Lower leg skin (tissue), 4 donors: ENCODE data around the gene TAF11L12. TPM values are rescaled to one million over a fixed set of nuclear protein-coding genes. Genes with fewer than 3 reads are reported as not detected.

ENCODE experiments used
- DNase-seq, 2 donors: peaks; one replicate each; pipeline ENCODE4 v3.0.0-alpha.2; 2019; ENCODE audit warnings: low spot score in 2 of 2
- H3K4me3 ChIP-seq: fragments of 200-600 bp; sonication (generic); 2 replicates; pipeline ENCODE4 v1.5.1; 2017; ENCODE audit warnings: mild to moderate bottlenecking, low read depth; ENCODE audit not compliant: poor library complexity, severe bottlenecking
- POLR2A ChIP-seq, 2 donors: fragments of 450-650 bp; IDR thresholded peaks; one replicate each; pipeline ENCODE4 v1.6.1; 2016 to 2017; ENCODE audit warnings: antibody characterized with exemption in 2 of 2, mild to moderate bottlenecking in 1 of 2, moderate library complexity in 1 of 2
- WGBS, 2 donors: methylation state at CpG; one replicate each; pipeline ENCODE4 v1.1.5; 2018; 5-methylcytosine and 5-hydroxymethylcytosine counted together
- intact Hi-C: fragments of 100-400 bp; cut with DNase I; formaldehyde crosslinking; loops from one replicate; pipeline ENCODE4 v1.15.0; 2023; ENCODE audit warnings: low total_unique reads
- total RNA-seq, 4 donors: library from RNA; depleted of rRNA; stranded (reverse); fragments of >200 nt; gene quantifications; one replicate each; pipeline ENCODE4 v1.1.0, GENCODE V29; 2016
- TF ChIP-seq, protein P1 (sequence below), 3 donors: fragments of 450-650 bp; IDR thresholded peaks; one replicate each; pipeline ENCODE4 v1.5.1; 2016; ENCODE audit warnings: antibody characterized with exemption in 3 of 3, mild to moderate bottlenecking in 3 of 3, moderate library complexity in 2 of 3

Gene TAF11L12
- total RNA-seq, 4 donors from 2014 or later = not detected

DNA sequence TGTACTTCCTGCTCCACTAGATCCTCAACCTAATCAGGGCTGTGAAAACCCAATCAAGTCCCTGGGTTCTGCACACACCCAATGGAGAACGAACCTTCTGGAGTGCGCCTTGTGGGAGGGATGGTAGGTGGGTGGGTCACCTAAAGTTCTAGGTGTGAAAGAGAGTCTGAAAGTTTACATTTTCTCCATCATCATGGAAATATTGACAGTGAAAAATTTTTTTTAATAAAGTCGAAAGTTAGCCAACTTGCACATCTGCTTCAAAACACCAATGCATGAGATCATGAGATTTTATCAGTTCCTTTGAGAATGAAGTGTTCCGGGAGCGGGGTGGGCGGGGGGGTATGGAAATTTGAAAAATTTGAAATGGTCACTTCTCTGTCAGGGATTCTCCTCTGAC, 45.7 kb downstream of the TAF11L12 start:
- intact Hi-C loops = no loop called here
- TF ChIP-seq POLR2A (IDR thresholded peaks at IDR 0.05) = no peak
- TF ChIP-seq, protein P1, sequence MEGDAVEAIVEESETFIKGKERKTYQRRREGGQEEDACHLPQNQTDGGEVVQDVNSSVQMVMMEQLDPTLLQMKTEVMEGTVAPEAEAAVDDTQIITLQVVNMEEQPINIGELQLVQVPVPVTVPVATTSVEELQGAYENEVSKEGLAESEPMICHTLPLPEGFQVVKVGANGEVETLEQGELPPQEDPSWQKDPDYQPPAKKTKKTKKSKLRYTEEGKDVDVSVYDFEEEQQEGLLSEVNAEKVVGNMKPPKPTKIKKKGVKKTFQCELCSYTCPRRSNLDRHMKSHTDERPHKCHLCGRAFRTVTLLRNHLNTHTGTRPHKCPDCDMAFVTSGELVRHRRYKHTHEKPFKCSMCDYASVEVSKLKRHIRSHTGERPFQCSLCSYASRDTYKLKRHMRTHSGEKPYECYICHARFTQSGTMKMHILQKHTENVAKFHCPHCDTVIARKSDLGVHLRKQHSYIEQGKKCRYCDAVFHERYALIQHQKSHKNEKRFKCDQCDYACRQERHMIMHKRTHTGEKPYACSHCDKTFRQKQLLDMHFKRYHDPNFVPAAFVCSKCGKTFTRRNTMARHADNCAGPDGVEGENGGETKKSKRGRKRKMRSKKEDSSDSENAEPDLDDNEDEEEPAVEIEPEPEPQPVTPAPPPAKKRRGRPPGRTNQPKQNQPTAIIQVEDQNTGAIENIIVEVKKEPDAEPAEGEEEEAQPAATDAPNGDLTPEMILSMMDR (IDR thresholded peaks at IDR 0.05) = no peak
- DNase-seq = no peak
- WGBS, 2 donors = 54 to 56% methylated on average over 6 of the region's 6 CpGs
- H3K4me3 ChIP-seq = no peak overlapping the region

Other genes with a start within 250 kb of the TAF11L12 start
- not detected for gene TAF11L2, start 112.2 kb upstream of the TAF11L12 start, total RNA-seq
- not detected for gene TAF11L3, start 92.0 kb upstream of the TAF11L12 start, total RNA-seq
- not detected for gene TAF11L4, start 88.6 kb upstream of the TAF11L12 start, total RNA-seq
- gene TAF11L5, start 85.2 kb upstream of the TAF11L12 start, total RNA-seq = not detected
- not detected for gene TAF11L6, start 81.7 kb upstream of the TAF11L12 start, total RNA-seq
- not detected for gene TAF11L7, start 24.6 kb upstream of the TAF11L12 start, total RNA-seq
- not detected for gene TAF11L8, start 19.4 kb upstream of the TAF11L12 start, total RNA-seq
- gene TAF11L9, start 16.0 kb upstream of the TAF11L12 start, total RNA-seq = not detected
- gene TAF11L10, start 12.6 kb upstream of the TAF11L12 start, total RNA-seq = not detected
- under 1 TPM in 1 of 4 donors, not detected in 3; 0.19 TPM for gene TAF11L11, start 6.2 kb upstream of the TAF11L12 start, total RNA-seq
- gene TAF11L13, start 21.7 kb downstream of the TAF11L12 start, total RNA-seq = not detected
- gene TAF11L14, start 24.1 kb downstream of the TAF11L12 start, total RNA-seq = not detected